Measurements from ENCODE around the gene RPS28. TPM values are rescaled to one million over a fixed set of nuclear protein-coding genes. Genes with fewer than 3 reads are reported as not detected.
A peak's percentile ranks its signal among the peaks of the same experiment; 100 is the strongest.
"Not testable (repeated sequence)": the region's sequence is repeated elsewhere in the genome, so short reads cannot be mapped to it uniquely, and the experiment has no call there.

The RPS28 gene
- 100 to 1,000 TPM; 334 to 594 (median 374) TPM for polyA plus RNA-seq (ENCODE audit: insufficient read length in 4 of 4)

DNA sequence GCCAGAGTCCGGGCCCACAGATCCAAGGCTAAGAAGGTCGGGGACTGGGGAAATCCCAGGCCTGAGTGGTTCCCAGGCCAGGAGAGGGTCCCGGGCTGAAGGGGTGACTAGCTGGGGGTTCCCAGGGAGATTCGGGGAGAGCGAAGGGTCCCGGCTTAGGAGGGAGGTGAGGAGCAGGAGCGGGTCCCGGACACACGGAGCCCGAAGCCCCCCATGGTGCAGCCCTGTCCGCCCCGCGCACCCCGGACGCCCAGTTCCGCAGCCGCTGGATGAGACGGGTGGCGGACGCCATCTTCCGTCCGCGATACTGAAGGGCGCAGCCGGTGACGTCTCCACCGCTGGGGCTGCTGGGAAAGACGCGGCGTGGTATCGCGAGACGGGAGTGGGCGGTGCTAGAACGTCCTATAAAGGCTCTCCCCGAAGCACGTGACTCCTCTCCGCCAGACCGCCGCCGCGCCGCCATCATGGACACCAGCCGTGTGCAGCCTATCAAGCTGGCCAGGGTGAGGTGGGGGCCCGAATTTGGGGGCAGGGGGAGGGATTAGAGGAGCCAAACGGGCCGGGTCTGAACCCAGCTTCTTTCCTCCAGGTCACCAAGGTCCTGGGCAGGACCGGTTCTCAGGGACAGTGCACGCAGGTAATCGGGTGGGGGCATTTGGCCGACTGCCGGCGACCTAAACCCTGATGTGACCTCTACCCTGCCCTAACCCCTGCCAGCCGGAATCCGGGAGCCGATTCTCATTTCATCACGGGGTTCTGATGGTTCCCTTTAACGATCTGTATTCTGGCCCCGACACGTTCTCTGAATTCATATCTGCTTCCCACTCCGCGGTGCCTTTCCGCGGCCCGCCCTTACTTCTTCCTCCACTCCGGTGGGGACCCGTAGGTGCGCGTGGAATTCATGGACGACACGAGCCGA is at the start of gene RPS28, which contains the start of gene NDUFA7:
Gene RPS28, plus strand, starts transcription at position 430 of the 919 bp plus-strand sequence. Its CDS starts 35 bp downstream, at position 465.
Gene NDUFA7, minus strand, starts transcription at position 309 of the 919 bp plus-strand sequence. Its CDS starts 17 bp downstream, at position 292.
- DNase-seq (ENCODE audit: low read depth in 4 of 4, low spot score in 3 of 4), result peak; percentile 91 to 95 (median 92)

DNA sequence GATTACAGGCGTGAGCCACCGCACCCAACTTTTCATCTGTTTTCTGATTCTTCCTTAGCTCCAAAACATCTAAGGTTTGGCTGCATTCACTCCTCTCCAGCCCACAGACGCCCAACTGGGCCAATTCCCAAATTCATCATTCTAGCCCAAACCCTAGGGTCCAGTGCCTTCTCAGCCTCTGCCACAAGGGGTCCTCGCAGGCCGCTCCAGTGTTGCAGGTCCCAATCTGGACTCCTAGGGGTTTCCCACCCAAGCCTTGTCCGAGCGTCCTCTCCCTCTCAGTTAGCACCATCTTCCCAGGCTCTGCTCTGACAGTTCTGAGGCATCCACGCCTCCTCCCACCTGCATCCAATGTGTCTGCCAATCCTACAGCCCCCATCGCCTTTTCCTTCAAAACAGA is 44.8 kb upstream of the RPS28 start:
- not testable (repeated sequence) for DNase-seq (ENCODE audit: low read depth in 4 of 4, low spot score in 3 of 4)

DNA sequence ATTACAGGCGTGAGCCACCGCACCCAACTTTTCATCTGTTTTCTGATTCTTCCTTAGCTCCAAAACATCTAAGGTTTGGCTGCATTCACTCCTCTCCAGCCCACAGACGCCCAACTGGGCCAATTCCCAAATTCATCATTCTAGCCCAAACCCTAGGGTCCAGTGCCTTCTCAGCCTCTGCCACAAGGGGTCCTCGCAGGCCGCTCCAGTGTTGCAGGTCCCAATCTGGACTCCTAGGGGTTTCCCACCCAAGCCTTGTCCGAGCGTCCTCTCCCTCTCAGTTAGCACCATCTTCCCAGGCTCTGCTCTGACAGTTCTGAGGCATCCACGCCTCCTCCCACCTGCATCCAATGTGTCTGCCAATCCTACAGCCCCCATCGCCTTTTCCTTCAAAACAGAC is 30.0 kb upstream of the RPS28 start:
- DNase-seq (ENCODE audit: low read depth in 4 of 4, low spot score in 3 of 4), result not testable (repeated sequence)

DNA sequence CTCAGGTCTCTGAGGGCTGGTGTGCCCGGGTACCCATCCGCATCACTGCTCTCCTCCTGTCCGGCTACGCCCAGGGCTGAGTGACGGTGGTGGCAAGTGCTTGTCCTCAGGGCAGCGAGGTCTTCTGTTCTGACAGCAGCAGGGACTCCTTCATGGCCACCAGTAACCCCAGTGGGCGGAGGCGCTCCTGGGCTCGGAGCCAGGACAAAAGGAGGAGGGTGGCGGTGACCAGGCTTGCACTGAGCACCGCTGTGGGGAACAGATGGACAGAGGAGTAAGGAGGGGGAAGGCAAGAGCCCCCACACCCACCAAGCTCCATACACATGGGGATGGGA is 19.0 kb upstream of the RPS28 start:
- no peak for DNase-seq (ENCODE audit: low read depth in 4 of 4, low spot score in 3 of 4)

GRCh38 chr19:8302734-8303133 is 18.6 kb upstream of the RPS28 start:
- DNase-seq (ENCODE audit: low read depth in 4 of 4, low spot score in 3 of 4), result no peak

GRCh38 chr19:8304841-8305621 is 16.3 kb upstream of the RPS28 start:
- no peak for DNase-seq (ENCODE audit: low read depth in 4 of 4, low spot score in 3 of 4)

- no peak for DNase-seq (ENCODE audit: low read depth in 4 of 4, low spot score in 3 of 4)
Observed at GRCh38 chr19:8305798-8306197, 15.5 kb upstream of the RPS28 start.

DNA sequence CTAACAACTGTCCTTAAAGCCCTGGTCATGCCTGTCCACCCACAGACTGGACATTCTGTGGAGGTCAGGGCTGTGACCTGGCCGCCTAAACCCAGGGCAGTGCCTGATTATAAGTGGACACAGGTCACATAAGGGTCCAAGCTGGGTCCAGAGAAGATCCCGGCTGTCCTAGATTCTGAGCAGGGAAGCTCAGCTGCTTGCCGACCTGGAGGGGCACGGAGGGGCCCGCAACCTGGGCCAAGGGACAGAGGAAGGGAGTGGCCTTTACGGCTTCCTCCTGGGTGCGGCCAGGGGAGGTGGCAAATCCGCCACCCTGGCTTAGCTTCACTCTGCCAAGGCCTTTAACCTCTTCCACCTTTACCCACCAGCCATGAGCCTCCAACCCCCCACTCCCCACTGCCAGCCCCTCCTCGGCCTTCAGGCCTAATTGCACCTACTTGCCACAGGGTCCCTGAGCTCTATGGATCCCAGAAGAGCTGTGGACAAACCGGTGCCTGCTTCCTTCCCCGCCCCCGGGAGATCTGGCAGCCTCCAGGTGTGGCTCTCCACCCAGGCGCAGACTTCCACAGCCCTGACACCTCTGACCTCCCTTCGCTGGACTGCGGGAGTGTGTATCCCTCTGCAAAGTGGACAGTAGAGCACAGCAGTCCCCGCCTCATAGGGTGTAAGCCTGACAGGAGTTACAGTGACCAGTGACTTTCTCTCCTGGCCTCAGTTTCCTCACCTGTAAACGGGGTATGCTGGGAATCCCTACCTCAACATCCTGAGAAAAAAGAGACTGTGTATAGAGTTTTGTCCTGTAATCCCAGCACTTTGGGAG is 14.9 kb upstream of the RPS28 start:
- no peak for DNase-seq (ENCODE audit: low read depth in 4 of 4, low spot score in 3 of 4)

DNA sequence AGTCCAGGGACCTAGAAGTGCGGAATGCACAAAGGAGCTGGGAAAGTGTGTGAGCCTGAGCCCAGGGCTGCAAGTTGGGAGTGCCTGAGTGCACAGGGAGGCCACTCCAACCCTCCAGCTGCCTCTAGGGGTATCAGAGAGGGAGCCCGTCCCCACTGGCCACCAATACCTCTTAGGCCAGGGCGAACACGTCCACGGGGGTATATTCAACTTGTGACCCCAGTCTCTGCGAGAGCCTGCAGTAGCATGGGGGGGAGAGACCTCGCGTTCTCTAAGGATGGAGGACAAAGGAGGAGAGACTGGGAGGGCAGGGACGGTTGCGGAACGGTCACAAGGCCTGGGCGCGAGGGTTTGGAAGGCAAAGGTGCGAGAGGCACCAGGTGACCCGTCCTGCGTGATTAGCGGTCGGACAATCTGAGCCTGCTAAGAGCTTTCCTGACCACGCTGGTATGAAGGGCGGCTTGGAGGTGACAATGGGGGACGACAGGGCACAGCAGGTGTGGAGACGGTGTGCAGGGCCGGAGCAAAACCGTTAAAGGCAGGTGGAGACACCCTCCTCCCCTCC is 13.8 kb upstream of the RPS28 start:
- no peak for DNase-seq (ENCODE audit: low read depth in 4 of 4, low spot score in 3 of 4)

DNA sequence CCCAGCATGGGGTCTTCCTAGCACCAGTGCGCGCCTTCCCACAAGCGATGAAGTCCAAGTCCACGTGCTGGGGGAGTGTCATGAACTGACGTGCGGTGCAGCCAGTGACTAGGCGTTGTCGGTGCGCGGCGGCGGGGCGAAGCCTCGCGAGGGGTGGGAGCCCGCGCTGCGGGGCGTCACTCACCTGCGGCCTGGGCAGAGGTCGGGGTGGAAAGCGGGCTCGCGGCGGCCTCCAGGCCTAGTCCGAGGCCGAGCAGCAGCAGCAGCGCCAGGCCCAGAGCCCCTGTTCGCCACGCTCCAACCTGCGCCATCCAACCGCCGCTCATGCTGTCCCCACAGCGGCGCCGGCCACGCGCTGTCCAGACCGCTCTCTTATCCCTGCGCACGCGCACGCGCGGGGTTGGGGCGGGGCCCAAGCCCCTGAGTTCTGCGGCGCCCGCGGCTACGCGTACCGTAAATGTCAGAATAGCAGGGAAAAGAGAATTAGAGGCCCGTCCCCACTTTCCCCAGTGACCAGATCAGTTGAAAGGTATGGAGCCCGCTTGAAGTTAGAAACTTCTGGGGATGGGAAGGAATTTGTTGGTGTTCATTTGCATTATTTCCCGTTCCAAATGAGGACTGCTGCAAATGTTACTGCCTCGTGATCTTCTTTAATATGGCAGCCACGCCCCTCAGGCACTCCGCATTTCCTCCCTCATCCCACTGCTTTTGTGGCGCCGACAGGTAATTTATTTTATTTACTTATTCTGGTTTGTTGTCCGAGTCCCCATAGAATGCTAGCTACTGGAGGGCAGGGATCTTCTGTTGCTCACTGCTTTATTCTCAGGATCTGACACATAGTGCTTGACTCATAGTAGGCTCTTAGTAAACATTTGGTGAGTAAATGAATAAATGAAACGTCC is 13.1 kb upstream of the RPS28 start, which contains the start of gene CD320:
Gene CD320, minus strand, starts transcription at position 394 of the 902 bp plus-strand sequence. Its CDS starts 68 bp downstream, at position 326.
- peak; percentile 78 to 85 (median 83) for DNase-seq (ENCODE audit: low read depth in 4 of 4, low spot score in 3 of 4)

- DNase-seq (ENCODE audit: low read depth in 4 of 4, low spot score in 3 of 4), result no peak
Observed at GRCh38 chr19:8308891-8309291, 12.4 kb upstream of the RPS28 start.

DNA sequence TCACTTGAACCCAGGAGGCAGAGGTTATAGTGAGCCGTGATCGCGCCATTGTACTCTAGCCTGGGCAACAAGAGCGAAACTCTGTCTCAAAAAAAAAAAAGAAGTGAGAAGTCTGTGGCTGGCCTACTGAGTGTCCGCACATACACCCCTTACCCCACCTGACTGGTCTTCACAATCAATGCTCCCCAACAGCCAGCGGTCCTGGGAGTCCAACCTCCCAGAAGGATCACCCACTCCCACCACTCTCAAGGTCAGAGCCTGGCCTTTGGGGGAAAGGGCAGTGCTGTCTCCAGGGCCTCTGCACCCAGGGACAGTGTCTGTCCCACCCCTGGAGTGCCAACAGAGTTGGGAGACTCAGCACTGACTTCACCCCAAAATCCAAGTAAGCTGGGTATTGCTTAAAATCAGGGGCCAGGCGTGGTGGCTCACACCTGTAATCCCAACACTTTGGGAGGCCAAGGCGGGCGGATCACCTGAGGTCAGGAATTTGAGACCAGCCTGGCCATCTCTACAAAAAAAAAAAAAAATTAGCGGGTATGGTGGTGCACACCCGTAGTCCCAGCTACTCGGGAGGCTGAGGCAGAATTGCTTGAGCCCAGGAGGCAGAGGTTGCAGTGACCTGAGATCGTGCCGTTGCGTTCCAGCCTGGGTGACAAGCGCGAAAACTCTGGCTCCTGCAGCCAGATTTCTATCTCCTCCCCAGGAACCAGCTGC is 10.8 kb upstream of the RPS28 start:
- DNase-seq (ENCODE audit: low read depth in 4 of 4, low spot score in 3 of 4), result no peak

GRCh38 chr19:8311461-8312260 is 9.6 kb upstream of the RPS28 start:
- DNase-seq (ENCODE audit: low read depth in 4 of 4, low spot score in 3 of 4), result no peak

GRCh38 chr19:8314981-8315640 is 6.2 kb upstream of the RPS28 start:
- not testable (repeated sequence) for DNase-seq (ENCODE audit: low read depth in 4 of 4, low spot score in 3 of 4)

GRCh38 chr19:8316351-8317125 is 4.8 kb upstream of the RPS28 start:
- DNase-seq (ENCODE audit: low read depth in 4 of 4, low spot score in 3 of 4), result no peak

DNA sequence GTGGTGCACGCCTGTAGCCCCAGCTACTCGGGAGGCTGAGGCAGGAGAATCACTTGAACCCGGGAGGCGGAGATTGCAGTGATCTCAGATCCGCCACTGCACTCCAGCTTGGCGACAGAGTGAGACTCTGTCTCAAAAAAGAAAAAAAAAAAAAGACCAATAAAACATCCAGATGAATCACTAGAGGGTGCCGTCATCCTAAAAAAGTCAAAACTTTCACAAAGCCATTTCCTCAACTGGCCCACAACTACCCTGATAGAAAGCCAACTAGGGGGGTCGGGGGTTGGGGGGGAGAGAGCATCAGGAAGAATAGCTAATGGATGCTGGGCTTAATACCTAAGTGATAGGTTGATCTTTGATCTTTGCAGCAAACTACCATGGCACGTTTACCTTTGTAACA is 2.5 kb upstream of the RPS28 start:
- DNase-seq (ENCODE audit: low read depth in 4 of 4, low spot score in 3 of 4), result not testable (repeated sequence)
